GM12878 (cell line): ENCODE data around the gene FOXL3. TPM values are rescaled to one million over a fixed set of nuclear protein-coding genes. Genes with fewer than 3 reads are reported as not detected.

ENCODE experiments used
- ATAC-seq: fragments of 200-7000 bp; cut with Tn5 transposase; 3 replicates; pipeline ENCODE4 v1.9.1; 2020; ENCODE audit warnings: mild to moderate bottlenecking, moderate library complexity
- BruUV-seq: library from RNA; stranded (reverse); fragments of 400-500 nt; replicated peaks from 2 replicates; lab custom pipeline; 2021; lab: Mats Ljungman, UMichigan
- CTCF ChIA-PET: fragments of 300-600 bp; sonication (Branson Sonifier 250); formaldehyde crosslinking; extraction: SDS; loops from one replicate; lab custom pipeline; 2021; ENCODE audit warnings: inconsistent platforms; lab: Yijun Ruan, JAX
- POLR2A ChIA-PET: fragments of 350-600 bp; formaldehyde crosslinking; extraction: SDS; loops from one replicate; lab custom pipeline; 2021; ENCODE audit warnings: inconsistent platforms; lab: Charles Lee
- RAD21 ChIA-PET: fragments of 300-600 bp; sonication (Branson Sonifier 250); formaldehyde crosslinking; loops from one replicate; lab custom pipeline; 2023; ENCODE audit warnings: antibody characterized with exemption; ENCODE audit not compliant: unreplicated experiment; lab: Charles Lee
- SMC1A ChIA-PET: fragments of 300-600 bp; sonication (Branson Sonifier 250); formaldehyde crosslinking; loops from one replicate; lab custom pipeline; 2023; ENCODE audit not compliant: unreplicated experiment, uncharacterized antibody; lab: Charles Lee
- DNase-seq: peaks from one replicate; pipeline ENCODE4 v3.0.0-alpha.2; 2011; ENCODE audit warnings: low read depth, low spot score
- FAIRE-seq: peaks from 3 replicates; lab custom pipeline; 2011; peaks lifted over from hg19 to GRCh38; lab: Jason Lieb, UNC
- H2AFZ ChIP-seq: 2 replicates; pipeline ENCODE4 v1.6.0; 2011; ENCODE audit warnings: low read depth, low read length, control low read depth; ENCODE audit not compliant: control insufficient read depth
- H3K27ac ChIP-seq: 2 replicates; pipeline ENCODE4 v1.5.1; 2011; ENCODE audit warnings: control low read depth; ENCODE audit not compliant: control insufficient read depth, insufficient read depth
- H3K27me3 ChIP-seq, 2 experiments: replicated peaks in 1 of 2; 2 replicates each; pipeline versions ENCODE4 v1.6.0 to v1.6.1; 2011; ENCODE audit warnings: low read length in 1 of 2; ENCODE audit not compliant: control insufficient read depth in 2 of 2, insufficient read depth in 2 of 2
- H3K36me3 ChIP-seq, 2 experiments: 2 replicates each; pipeline ENCODE4 v1.5.1; 2011; ENCODE audit warnings: low read length in 1 of 2; ENCODE audit not compliant: control insufficient read depth in 2 of 2, insufficient read depth in 2 of 2
- H3K4me1 ChIP-seq: 2 replicates; pipeline ENCODE4 v1.6.1; 2011; ENCODE audit warnings: mild to moderate bottlenecking, low read length, moderate library complexity, mixed read lengths; ENCODE audit not compliant: control insufficient read depth, insufficient read depth
- H3K4me2 ChIP-seq: 2 replicates; pipeline ENCODE4 v1.6.0; 2011; ENCODE audit warnings: control low read depth; ENCODE audit not compliant: control insufficient read depth, insufficient read depth
- H3K4me3 ChIP-seq: fragments of 200-600 bp; sonication (generic); 2 replicates; pipeline ENCODE4 v1.5.1; 2016
- H3K79me2 ChIP-seq: 2 replicates; pipeline ENCODE4 v1.6.0; 2011; ENCODE audit warnings: low read length; ENCODE audit not compliant: control insufficient read depth, insufficient read depth
- H3K9ac ChIP-seq: 2 replicates; pipeline ENCODE4 v1.8.0; 2011; ENCODE audit warnings: low read length, control low read depth, mixed read lengths; ENCODE audit not compliant: control insufficient read depth, insufficient read depth
- H3K9me3 ChIP-seq: replicated peaks from 3 replicates; pipeline ENCODE4 v1.5.1; 2011; ENCODE audit warnings: mild to moderate bottlenecking, low read length; ENCODE audit not compliant: control insufficient read depth, insufficient read depth
- H4K20me1 ChIP-seq: 2 replicates; pipeline ENCODE4 v1.6.0; 2011; ENCODE audit not compliant: control insufficient read depth, insufficient read depth
- CREB1 ChIP-seq: IDR thresholded peaks from 2 replicates; pipeline ENCODE4 v1.6.1; 2012; ENCODE audit warnings: low read depth, mild to moderate bottlenecking, inconsistent platforms
- ESRRA ChIP-seq: IDR thresholded peaks from 2 replicates; pipeline ENCODE4 v1.6.1; 2012; ENCODE audit warnings: mild to moderate bottlenecking, low read length, improper control_type of control experiment
- EZH2 ChIP-seq: IDR thresholded peaks from 2 replicates; pipeline ENCODE4 v1.6.1; 2012; ENCODE audit warnings: low read depth, mild to moderate bottlenecking, control low read depth, inconsistent platforms, low read length, borderline replicate concordance; ENCODE audit not compliant: control insufficient read depth
- HSF1 ChIP-seq: fragments of 150-350 bp; IDR thresholded peaks from 2 replicates; pipeline ENCODE4 v1.6.1; 2014; ENCODE audit warnings: mild to moderate bottlenecking, low read depth, low read length
- JUNB ChIP-seq: IDR thresholded peaks from 2 replicates; pipeline ENCODE4 v1.6.1; 2016; ENCODE audit warnings: antibody characterized with exemption, mild to moderate bottlenecking
- MEF2A ChIP-seq: IDR thresholded peaks from 2 replicates; pipeline ENCODE4 v1.6.1; 2011; ENCODE audit warnings: low read depth, mild to moderate bottlenecking, low read length, moderate library complexity; ENCODE audit not compliant: insufficient read depth
- NRF1 ChIP-seq: conservative IDR thresholded peaks from 2 replicates; pipeline ENCODE4 v1.6.1; 2011; ENCODE audit warnings: mild to moderate bottlenecking, low read depth, low read length, improper control_type of control experiment
- PML ChIP-seq: IDR thresholded peaks from 2 replicates; pipeline ENCODE4 v1.6.1; 2012; ENCODE audit warnings: low read length, inconsistent platforms
- RELA ChIP-seq: fragments of 450-650 bp; IDR thresholded peaks from 2 replicates; pipeline ENCODE4 v1.8.0; 2014; ENCODE audit warnings: borderline replicate concordance; ENCODE audit not compliant: partially characterized antibody
- RUNX3 ChIP-seq: IDR thresholded peaks from 2 replicates; pipeline ENCODE4 v1.6.1; 2012; ENCODE audit warnings: low read length, inconsistent platforms
- SIN3A ChIP-seq: IDR thresholded peaks from 2 replicates; pipeline ENCODE4 v1.6.1; 2012; ENCODE audit warnings: low read depth, low read length, improper control_type of control experiment
- ZSCAN29 ChIP-seq: fragments of 450-650 bp; IDR thresholded peaks from 2 replicates; pipeline ENCODE4 v1.6.1; 2017; ENCODE audit warnings: mild to moderate bottlenecking, moderate library complexity
- WGBS: methylation state at CpG from one replicate; pipeline ENCODE4 v1.1.6; 2016; ENCODE audit warnings: low lambda C conversion rate; ENCODE audit not compliant: insufficient replicate concordance, insufficient coverage; ENCODE audit errors: missing lambda C conversion rate; 5-methylcytosine and 5-hydroxymethylcytosine counted together
- in situ Hi-C: fragments of 300-500 bp; cut with MboI; formaldehyde crosslinking; loops from 9 replicates; pipeline ENCODE4 v1.14.3; 2018; ENCODE audit warnings: mixed read lengths
- intact Hi-C: fragments of 100-400 bp; cut with micrococcal nuclease; formaldehyde crosslinking; loops from one replicate; pipeline ENCODE4 v1.14.2; 2022; ENCODE audit not compliant: unreplicated experiment
- polyA plus RNA-seq, 11 experiments: library from polyadenylated mRNA; depleted of rRNA in 4 of 11; unstranded in 6 of 11; stranded (reverse) in 5 of 11; fragments of >200 nt; fragmentation: Nextera tagmentation in 4 of 11; fragmentation: Illumina TruSeq in 1 of 11; extraction: Ambion mirVana in 4 of 11; extraction: Trizol in 1 of 11; gene quantifications; 1 replicate in 1 of 11; 2 replicates in 10 of 11; pipeline versions ENCODE4 v1.2.1 to v1.2.3, GENCODE V29; 2011 to 2016; ENCODE audit warnings: inconsistent platforms in 2 of 11, missing spikeins in 2 of 11, low read depth in 1 of 11
- total RNA-seq, 4 experiments: library from RNA; depleted of rRNA in 3 of 4; stranded (reverse); fragments of >200 nt in 3 of 4; fragmentation: Illumina TruSeq in 1 of 4; extraction: Trizol in 1 of 4; gene quantifications; 2 replicates each; pipeline versions ENCODE4 v1.2.1 to v1.2.3, GENCODE V29; 2013 to 2021

FOXL3 gene
- total and polyA plus RNA-seq, 10 of the 15 experiments (the other 5 are each of a cell fraction or from before 2014, with no cell fraction given) = not detected

GRCh38 chr7:247636-248035 lies 42.3 kb upstream of the FOXL3 start:
- BruUV-seq = no TSS peak
- no peak for ATAC-seq

GRCh38 chr7:248732-249435 lies 41.1 kb upstream of the FOXL3 start:
- H3K27me3 ChIP-seq = no peaks in the 10 kb centered on the region
- no peaks in the 10 kb centered on the region; the same call in 2 of the 3 replicates for H3K9me3 ChIP-seq
- no peak overlapping the region for H3K4me2 ChIP-seq
- FAIRE-seq = no peak
- in situ Hi-C loops = no loop called here
- H3K9ac ChIP-seq = no peak overlapping the region
- H3K4me3 ChIP-seq = no peak overlapping the region
- no peak for ATAC-seq
- H3K36me3 ChIP-seq = no peaks in the 10 kb centered on the region
- no peaks in the 10 kb centered on the region for H3K79me2 ChIP-seq
- H3K4me1 ChIP-seq = no peaks in the 10 kb centered on the region
- TF ChIP-seq RUNX3 (no peak), ZSCAN29 (no peak), PML (no peak), HSF1 (no peak), SIN3A (no peak), CREB1 (no peak), NRF1 (no peak), EZH2 (no peak)
- ChIA-PET CTCF (no interaction called here), SMC1A (no interaction called here), POLR2A (no interaction called here), RAD21 (no interaction called here)
- intact Hi-C loops = no loop called here
- H2AFZ ChIP-seq = no peak overlapping the region
- whole genome bisulfite sequencing = 29% methylated on average over 20 of the region's 20 CpGs
- DNase-seq = no peak
- no peaks in the 10 kb centered on the region for H4K20me1 ChIP-seq
- BruUV-seq = no TSS peak
- no peak overlapping the region for H3K27ac ChIP-seq

More at GRCh38 chr7:247636-248035, 42.3 kb upstream of the FOXL3 start:
- no peak for FAIRE-seq
- Histone ChIP-seq H4K20me1 (no peaks in the 10 kb centered on the region), H3K27ac (no peak overlapping the region), H3K4me3 (no peak overlapping the region), H3K79me2 (no peaks in the 10 kb centered on the region), H3K9me3 (no peaks in the 10 kb centered on the region; the same call in 2 of the 3 replicates), H3K27me3 (no peaks in the 10 kb centered on the region), H3K4me2 (no peak overlapping the region), H3K36me3 (no peaks in the 10 kb centered on the region), H3K9ac (no peak overlapping the region), H2AFZ (no peak overlapping the region), H3K4me1 (no peaks in the 10 kb centered on the region)
- 43% methylated on average over 16 of the region's 16 CpGs for WGBS
- TF ChIP-seq JUNB (no peak), MEF2A (no peak), RELA (no peak), ESRRA (no peak)
- DNase-seq = no peak
- POLR2A ChIA-PET = no interaction called here
- in situ Hi-C loops (no loop called here), intact Hi-C loops (no loop called here)
- RAD21 ChIA-PET = no interaction called here
- SMC1A ChIA-PET = no interaction called here
- CTCF ChIA-PET = no interaction called here
